GM18867 (cell line): ENCODE measurements around the gene APP.
"Not testable (repeated sequence)": the region's sequence is repeated elsewhere in the genome, so short reads cannot be mapped to it uniquely, and the experiment has no call there.

Experiments used
- ATAC-seq: cut with Tn5 transposase; IDR thresholded peaks from one replicate; pipeline ENCODE4 v1.9.1; 2021; ENCODE audit warnings: mild to moderate bottlenecking, moderate library complexity; ENCODE audit not compliant: unreplicated experiment

The APP gene

DNA sequence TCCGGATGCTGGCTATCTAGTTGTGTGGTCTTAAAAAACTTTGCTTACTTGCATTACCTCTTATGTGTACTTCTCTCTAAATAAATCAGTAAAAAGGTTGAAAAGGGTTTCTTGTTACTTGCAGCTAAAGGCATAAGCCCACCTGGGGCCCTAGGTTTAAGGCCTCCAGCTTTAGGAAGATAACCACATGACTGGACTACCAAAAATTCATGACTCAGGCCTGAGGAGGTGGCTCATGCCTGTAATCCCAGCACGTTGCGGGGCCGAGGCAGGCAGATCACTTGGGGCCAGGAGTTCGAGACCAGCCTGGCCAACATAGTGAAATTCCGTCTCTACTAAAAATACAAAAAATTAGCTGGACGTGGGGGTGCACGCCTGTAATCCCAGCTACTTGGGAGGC lies 142.9 kb downstream of the APP start:
- no peak for ATAC-seq

- no peak for ATAC-seq
Measured at GRCh38 chr21:26025536-26026512, 144.7 kb downstream of the APP start.

- not testable (repeated sequence) for ATAC-seq
Measured at GRCh38 chr21:26023406-26023805, 147.2 kb downstream of the APP start.

DNA sequence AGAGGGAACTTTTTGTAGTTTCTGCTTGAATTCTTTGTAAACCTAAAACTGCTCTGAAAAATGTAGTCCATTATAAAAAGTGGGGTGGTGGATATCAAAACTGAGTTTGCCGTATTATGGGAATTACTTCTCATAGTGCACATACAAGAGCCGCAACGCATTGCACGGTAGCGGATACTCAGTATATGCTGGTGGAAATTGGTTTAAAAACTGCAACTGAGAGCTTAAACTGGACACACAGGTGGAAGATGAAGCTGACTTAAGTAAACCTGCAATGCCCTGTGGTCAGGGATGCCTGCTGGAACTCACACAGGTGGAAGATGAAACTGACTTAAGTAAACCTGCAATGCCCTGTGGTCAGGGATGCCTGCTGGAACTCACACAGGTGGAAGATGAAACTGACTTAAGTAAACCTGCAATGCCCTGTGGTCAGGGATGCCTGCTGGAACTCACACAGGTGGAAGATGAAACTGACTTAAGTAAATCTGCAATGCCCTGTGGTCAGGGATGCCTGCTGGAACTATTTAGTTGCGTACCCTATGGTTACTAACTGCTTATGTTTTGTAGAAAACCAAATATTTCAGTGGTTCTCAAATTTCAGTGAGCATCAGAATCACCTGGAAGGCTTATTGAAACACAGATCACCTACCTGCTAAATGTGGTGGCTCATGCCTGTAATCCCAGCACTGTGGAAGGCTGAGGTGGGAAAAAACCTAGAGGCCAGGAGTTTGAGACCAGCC lies 147.8 kb downstream of the APP start:
- not testable (repeated sequence) for ATAC-seq

DNA sequence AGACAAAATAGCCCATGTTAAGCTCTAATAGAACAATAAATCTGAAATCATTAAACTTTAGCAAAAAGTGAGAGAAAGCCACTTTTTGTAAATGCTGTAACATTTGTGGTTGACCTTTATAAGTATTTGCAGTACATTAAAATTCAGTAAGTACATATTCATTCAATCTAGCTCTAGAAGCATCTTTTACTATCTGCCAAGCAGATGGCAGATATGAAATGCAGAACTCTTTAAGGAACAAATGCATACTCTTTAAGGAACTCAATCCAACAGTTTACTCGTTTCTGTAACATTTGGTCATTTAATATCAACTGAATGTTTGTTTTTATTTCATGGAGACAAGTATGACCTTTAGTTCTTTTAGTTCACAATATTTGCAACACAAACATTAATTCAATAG lies 150.1 kb downstream of the APP start:
- no peak for ATAC-seq

- no peak for ATAC-seq
Measured at GRCh38 chr21:26020081-26020480, 150.5 kb downstream of the APP start.

DNA sequence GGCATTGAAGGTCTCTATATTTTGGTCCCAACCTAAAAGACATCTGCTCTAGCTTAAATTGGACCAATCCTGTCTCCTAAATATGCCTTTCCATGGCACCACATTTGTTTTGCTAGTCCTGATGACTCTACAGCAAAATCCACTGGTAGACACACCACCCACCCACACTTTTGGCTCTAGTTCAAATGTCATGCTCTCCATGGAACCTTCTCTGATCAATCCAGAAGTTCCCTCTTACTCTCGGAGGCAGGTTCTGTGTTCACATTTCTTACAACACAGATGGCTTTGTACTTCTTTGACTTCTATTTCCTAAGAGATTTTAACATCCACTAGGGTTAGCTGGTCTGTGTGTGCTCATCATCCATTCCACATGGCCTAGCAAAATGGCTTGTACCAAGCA lies 151.3 kb downstream of the APP start:
- no peak for ATAC-seq

GRCh38 chr21:26013970-26014369 lies 156.6 kb downstream of the APP start:
- ATAC-seq = no peak

DNA sequence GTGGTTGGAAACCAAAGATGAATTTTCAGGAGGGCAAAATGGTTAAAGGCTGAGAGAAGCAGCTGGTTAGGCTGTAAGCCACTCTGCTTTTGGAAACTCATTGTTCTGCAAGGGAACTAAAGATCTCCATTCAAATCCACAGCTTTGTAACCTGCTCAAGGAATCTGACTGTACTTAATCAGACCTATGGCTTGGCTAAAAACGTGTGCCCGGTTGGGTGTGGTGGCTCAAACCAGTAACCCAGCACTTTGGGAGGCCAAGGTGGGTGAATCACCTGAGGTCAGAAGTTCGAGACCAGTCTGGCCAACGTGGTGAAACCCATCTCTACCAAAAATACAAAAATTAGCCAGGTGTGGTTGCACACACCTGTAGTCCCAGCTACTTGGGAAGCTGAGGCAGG lies 158.1 kb downstream of the APP start:
- not testable (repeated sequence) for ATAC-seq

GRCh38 chr21:26011292-26011940 lies 159.2 kb downstream of the APP start:
- ATAC-seq = no peak

- no peak for ATAC-seq
Measured at GRCh38 chr21:26007951-26008498, 162.5 kb downstream of the APP start.

GRCh38 chr21:26005464-26005863 lies 165.1 kb downstream of the APP start:
- no peak for ATAC-seq

DNA sequence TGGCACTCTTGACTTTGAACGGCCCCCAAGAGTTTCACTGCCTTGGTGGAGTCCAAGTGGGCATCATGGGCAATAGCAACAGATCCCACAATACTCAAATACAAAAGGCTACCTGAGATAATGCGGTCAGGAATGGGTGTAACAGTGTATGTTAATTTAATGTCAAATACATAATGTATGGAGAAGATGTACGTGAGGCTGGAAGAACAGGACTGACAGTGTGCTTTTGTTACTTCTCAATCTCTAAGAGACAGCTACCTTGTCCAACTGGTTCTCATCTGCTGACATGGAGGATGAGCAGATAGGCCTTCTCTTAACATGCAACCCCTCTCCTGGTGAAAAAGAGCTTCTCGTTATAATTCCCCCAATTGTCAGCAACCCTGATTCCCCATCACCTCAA lies 167.2 kb downstream of the APP start:
- no peak for ATAC-seq

- no peak for ATAC-seq
Measured at GRCh38 chr21:26001356-26001755, 169.2 kb downstream of the APP start.

GRCh38 chr21:25999921-26000582 lies 170.5 kb downstream of the APP start:
- no peak for ATAC-seq

GRCh38 chr21:25997788-25998611 lies 172.6 kb downstream of the APP start:
- ATAC-seq = no peak

DNA sequence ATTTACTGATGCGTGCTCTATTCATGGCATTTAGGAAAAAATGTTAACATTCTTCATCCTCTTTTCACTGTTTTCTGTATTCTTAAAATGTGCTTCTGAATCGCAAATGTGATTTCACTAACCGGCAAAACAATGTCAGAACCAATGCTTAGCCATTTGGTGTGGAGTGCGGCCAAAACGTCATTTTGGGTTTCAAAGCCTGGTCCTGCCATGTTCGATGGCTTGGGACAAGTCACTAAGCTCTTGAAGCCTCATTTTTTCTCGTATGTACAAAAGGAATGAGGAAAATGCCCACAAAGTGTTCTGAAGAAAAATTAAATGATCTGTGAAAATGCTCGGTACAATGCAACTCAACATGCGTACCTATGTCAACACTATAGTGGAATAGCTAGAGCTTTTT lies 175.3 kb downstream of the APP start:
- no peak for ATAC-seq

DNA sequence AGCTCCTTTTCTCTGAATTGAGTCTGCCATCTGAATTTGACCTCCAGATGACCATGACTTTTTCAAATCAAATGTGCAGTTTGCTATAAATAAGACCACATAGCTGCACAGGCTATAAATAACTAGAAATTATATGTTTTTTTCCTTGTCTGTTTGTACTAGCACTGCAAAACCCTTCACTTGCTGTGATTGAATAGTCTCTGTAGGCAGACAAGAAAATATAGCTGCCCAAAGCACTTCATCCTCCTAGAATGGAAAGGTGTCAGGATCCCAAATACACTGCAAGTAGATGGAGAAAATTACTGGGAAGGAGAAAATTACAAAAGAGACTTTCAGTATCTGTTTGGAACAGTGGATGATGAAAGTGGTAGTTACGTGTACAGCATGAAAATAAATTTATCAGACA lies 175.8 kb downstream of the APP start:
- no peak for ATAC-seq

DNA sequence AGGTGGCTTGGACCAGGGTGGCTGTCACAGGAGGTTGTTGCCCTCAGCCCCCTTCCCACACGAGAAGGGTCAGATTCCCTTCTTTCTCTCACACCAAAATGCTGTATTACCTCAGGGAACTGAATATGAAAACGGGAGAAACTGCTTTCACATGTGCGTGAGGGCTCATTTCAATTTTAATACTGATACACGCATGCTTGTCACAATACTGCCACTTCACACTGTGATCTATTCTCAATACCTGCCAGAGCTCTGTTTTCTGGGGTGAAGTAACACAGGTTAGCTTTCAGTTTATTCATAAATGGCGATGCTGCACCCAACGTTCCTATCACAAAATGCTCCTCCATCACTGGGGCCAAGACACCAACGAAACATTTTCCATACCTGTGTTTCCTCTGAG lies 181.8 kb downstream of the APP start:
- ATAC-seq = no peak

DNA sequence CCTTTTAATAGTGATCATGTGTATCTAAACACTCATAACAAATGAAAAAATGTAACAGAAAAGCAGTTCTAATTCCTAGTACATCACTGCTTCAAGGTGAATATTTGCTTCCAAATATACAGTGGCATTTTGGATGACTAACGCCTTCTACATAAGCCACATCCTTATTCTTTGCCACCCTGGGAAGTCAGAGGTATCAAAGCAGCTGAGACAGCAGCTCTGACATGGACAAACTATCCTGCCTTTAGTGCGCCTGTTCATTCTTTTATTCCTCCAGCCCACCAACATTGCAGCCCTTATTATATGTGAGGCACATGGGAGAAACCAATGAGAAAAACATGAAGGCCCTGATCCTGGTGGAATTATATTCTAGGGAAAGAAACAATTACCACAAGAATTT lies 183.0 kb downstream of the APP start:
- ATAC-seq = no peak
